CD14-positive monocyte (primary cell): ENCODE data around the gene DUSP16. TPM values are rescaled to one million over a fixed set of nuclear protein-coding genes. Genes with fewer than 3 reads are reported as not detected.

ENCODE experiments used
- DNase-seq, 3 donors: peaks; one replicate each; pipeline ENCODE4 v3.0.0-alpha.2; 2011 to 2022
- H2AFZ ChIP-seq: 2 replicates; pipeline ENCODE4 v1.6.0; 2012; ENCODE audit warnings: mild to moderate bottlenecking, low read depth, low read length, inconsistent platforms; ENCODE audit not compliant: insufficient read depth, poor library complexity, severe bottlenecking
- H3K27ac ChIP-seq, 2 donors: 1 replicate in 1 of 2; 2 replicates in 1 of 2; pipeline ENCODE4 v1.5.1; 2012 to 2013; ENCODE audit warnings: low read length in 2 of 2, control low read depth in 1 of 2, inconsistent platforms in 1 of 2, low read depth in 1 of 2, mild to moderate bottlenecking in 1 of 2
- H3K27me3 ChIP-seq, 2 donors: one replicate each; pipeline versions ENCODE4 v1.6.0 to v1.6.1; 2011 to 2013; ENCODE audit warnings: low read length in 2 of 2; ENCODE audit not compliant: control insufficient read depth in 2 of 2, insufficient read depth in 2 of 2
- H3K36me3 ChIP-seq, 2 donors: replicated peaks in 1 of 2; 1 replicate in 1 of 2; 2 replicates in 1 of 2; pipeline versions ENCODE4 v1.5.1 to v1.6.1; 2012 to 2013; ENCODE audit warnings: low read length in 2 of 2, control low read depth in 1 of 2, inconsistent platforms in 1 of 2, mild to moderate bottlenecking in 1 of 2; ENCODE audit not compliant: insufficient read depth in 2 of 2, control insufficient read depth in 1 of 2
- H3K4me1 ChIP-seq, 2 donors: 1 replicate in 1 of 2; 2 replicates in 1 of 2; pipeline versions ENCODE4 v1.5.1 to v1.6.1; 2012 to 2013; ENCODE audit warnings: low read length in 2 of 2, control low read depth in 1 of 2, inconsistent platforms in 1 of 2, mild to moderate bottlenecking in 1 of 2, moderate library complexity in 1 of 2; ENCODE audit not compliant: insufficient read depth in 2 of 2, control insufficient read depth in 1 of 2
- H3K4me2 ChIP-seq: replicated peaks from 2 replicates; pipeline ENCODE3; 2012; ENCODE audit warnings: low read length, moderate library complexity, mild to moderate bottlenecking; ENCODE audit not compliant: poor library complexity, severe bottlenecking; ENCODE audit errors: extremely low read depth
- H3K4me3 ChIP-seq, 3 experiments: fragments of 200-600 bp in 1 of 3; sonication (generic) in 1 of 3; replicated peaks in 1 of 3; 1 replicate in 2 of 3; 2 replicates in 1 of 3; pipeline ENCODE4 v1.5.1; 2011 to 2013; ENCODE audit warnings: low read length in 3 of 3, mild to moderate bottlenecking in 3 of 3, control low read depth in 2 of 3, low read depth in 2 of 3, inconsistent platforms in 1 of 3, moderate library complexity in 1 of 3
- H3K79me2 ChIP-seq: 2 replicates; pipeline ENCODE4 v1.6.0; 2012; ENCODE audit warnings: mild to moderate bottlenecking, control low read depth, inconsistent platforms, low read length, moderate library complexity; ENCODE audit not compliant: insufficient read depth
- H3K9ac ChIP-seq: 2 replicates; pipeline ENCODE4 v1.6.0; 2017; ENCODE audit warnings: low read length, mild to moderate bottlenecking; ENCODE audit not compliant: insufficient read depth, poor library complexity, severe bottlenecking
- H3K9me3 ChIP-seq, 2 donors: replicated peaks in 1 of 2; 1 replicate in 1 of 2; 2 replicates in 1 of 2; pipeline versions ENCODE4 v1.5.1 to v1.6.1; 2012 to 2013; ENCODE audit warnings: low read length in 2 of 2, control low read depth in 1 of 2; ENCODE audit not compliant: control insufficient read depth in 1 of 2, insufficient read depth in 1 of 2
- H4K20me1 ChIP-seq: 2 replicates; pipeline ENCODE4 v1.6.0; 2012; ENCODE audit warnings: mild to moderate bottlenecking, low read length, control low read depth, moderate library complexity; ENCODE audit not compliant: insufficient read depth
- H3K27ac Mint-ChIP-seq, 7 donors: one replicate each; pipeline ENCODE4 v1.8.0; 2020; ENCODE audit warnings: mild to moderate bottlenecking in 7 of 7, mixed read lengths in 7 of 7, moderate library complexity in 6 of 7, inconsistent platforms in 2 of 7
- H3K27me3 Mint-ChIP-seq, 3 donors: one replicate each; pipeline ENCODE4 v1.8.0; 2021 to 2022; ENCODE audit warnings: low read depth in 3 of 3, mild to moderate bottlenecking in 3 of 3, mixed read lengths in 3 of 3, moderate library complexity in 3 of 3, inconsistent platforms in 1 of 3
- H3K36me3 Mint-ChIP-seq, 2 donors: one replicate each; pipeline ENCODE4 v1.8.0; 2020; ENCODE audit warnings: mixed read lengths in 2 of 2, inconsistent platforms in 1 of 2, mild to moderate bottlenecking in 1 of 2
- H3K4me1 Mint-ChIP-seq: one replicate; pipeline ENCODE4 v1.8.0; 2020; ENCODE audit warnings: mild to moderate bottlenecking, mixed read lengths
- H3K4me3 Mint-ChIP-seq, 2 donors: one replicate each; pipeline ENCODE4 v1.8.0; 2020; ENCODE audit warnings: mild to moderate bottlenecking in 2 of 2, mixed read lengths in 2 of 2, moderate library complexity in 1 of 2
- H3K9me3 Mint-ChIP-seq, 7 donors: one replicate each; pipeline ENCODE4 v1.8.0; 2020 to 2022; ENCODE audit warnings: mixed read lengths in 7 of 7, mild to moderate bottlenecking in 6 of 7, moderate library complexity in 6 of 7, inconsistent platforms in 2 of 7
- CTCF ChIP-seq: fragments of 200-600 bp; IDR thresholded peaks from one replicate; pipeline ENCODE4 v1.8.0; 2022; ENCODE audit warnings: antibody characterized with exemption, mild to moderate bottlenecking
- WGBS: methylation state at CpG from one replicate; pipeline ENCODE4 v1.1.5; 2013; ENCODE audit warnings: missing lambda C conversion rate; ENCODE audit not compliant: insufficient coverage; 5-methylcytosine and 5-hydroxymethylcytosine counted together
- intact Hi-C, 2 donors: fragments of 100-400 bp; cut with micrococcal nuclease; formaldehyde crosslinking; loops; one replicate each; pipeline versions ENCODE4 v1.15.0 to v1.15.1; 2023
- polyA plus RNA-seq, 3 donors: library from polyadenylated mRNA; depleted of rRNA in 1 of 3; unstranded in 2 of 3; stranded (reverse) in 1 of 3; fragments of 300-500 nt in 2 of 3; fragments of >200 nt in 1 of 3; fragmentation: Illumina TruSeq in 2 of 3; gene quantifications; 1 replicate in 2 of 3; 2 replicates in 1 of 3; pipeline ENCODE4 v1.2.3, GENCODE V29; 2012 to 2021

DUSP16 gene
- polyA plus RNA-seq, 3 donors = 0.04 to 0.46 (median 0.27) TPM

- Mint-ChIP-seq H3K4me1 (no peaks in the 10 kb centered on the region), H3K27me3 (peaks cover 0 to 3% (median 0%) of the 10 kb centered on the region in 3 donors), H3K36me3 (no peaks in the 10 kb centered on the region), H3K9me3 (peaks cover 0 to 2% (median 0%) of the 10 kb centered on the region in 7 donors), H3K27ac (no peak overlapping the region), H3K4me3 (no peak overlapping the region)
- intact Hi-C loops = no loop called here
- TF ChIP-seq CTCF = no peak
- H2AFZ ChIP-seq = no peak overlapping the region
- no peak for DNase-seq
- no peaks in the 10 kb centered on the region for H3K36me3 ChIP-seq
- no peaks in the 10 kb centered on the region for H3K4me1 ChIP-seq
- H3K79me2 ChIP-seq = no peaks in the 10 kb centered on the region
- no peak overlapping the region for H3K9ac ChIP-seq
- H3K27ac ChIP-seq = no peak overlapping the region
- H3K4me3 ChIP-seq = no peak overlapping the region
- no peaks in the 10 kb centered on the region for H4K20me1 ChIP-seq
- no peaks in the 10 kb centered on the region for H3K27me3 ChIP-seq
- 95% methylated on average over 4 of the region's 6 CpGs for WGBS
- H3K4me2 ChIP-seq = no peak overlapping the region
- H3K9me3 ChIP-seq = no peaks in the 10 kb centered on the region
These were observed 34.0 kb downstream of the DUSP16 start for GRCh38 chr12:12528361-12529270.

- no peak overlapping the region for H2AFZ ChIP-seq
- no peak overlapping the region for H3K4me2 ChIP-seq
- DNase-seq = no peak
- no peak overlapping the region for H3K27ac ChIP-seq
- H3K4me1 ChIP-seq = no peaks in the 10 kb centered on the region
- H4K20me1 ChIP-seq = no peaks in the 10 kb centered on the region
- H3K9me3 ChIP-seq = no peaks in the 10 kb centered on the region
- TF ChIP-seq CTCF = no peak
- no peaks in the 10 kb centered on the region for H3K79me2 ChIP-seq
- Mint-ChIP-seq H3K4me1 (no peaks in the 10 kb centered on the region), H3K4me3 (no peak overlapping the region), H3K27ac (peak overlapping the region in 1 of 7 donors; percentile 7), H3K36me3 (no peaks in the 10 kb centered on the region), H3K9me3 (peaks cover 0 to 2% (median 0%) of the 10 kb centered on the region in 7 donors), H3K27me3 (peaks cover 0 to 3% (median 0%) of the 10 kb centered on the region in 3 donors)
- H3K27me3 ChIP-seq = no peaks in the 10 kb centered on the region
- intact Hi-C loops = no loop called here
- no peak overlapping the region for H3K9ac ChIP-seq
- no peak overlapping the region for H3K4me3 ChIP-seq
- H3K36me3 ChIP-seq = no peaks in the 10 kb centered on the region
- WGBS = 98% methylated on average over 4 of the region's 5 CpGs
These were observed 34.8 kb downstream of the DUSP16 start for GRCh38 chr12:12527820-12528296.
